ENCODE measurements around the gene XYLB.

The XYLB gene

DNA sequence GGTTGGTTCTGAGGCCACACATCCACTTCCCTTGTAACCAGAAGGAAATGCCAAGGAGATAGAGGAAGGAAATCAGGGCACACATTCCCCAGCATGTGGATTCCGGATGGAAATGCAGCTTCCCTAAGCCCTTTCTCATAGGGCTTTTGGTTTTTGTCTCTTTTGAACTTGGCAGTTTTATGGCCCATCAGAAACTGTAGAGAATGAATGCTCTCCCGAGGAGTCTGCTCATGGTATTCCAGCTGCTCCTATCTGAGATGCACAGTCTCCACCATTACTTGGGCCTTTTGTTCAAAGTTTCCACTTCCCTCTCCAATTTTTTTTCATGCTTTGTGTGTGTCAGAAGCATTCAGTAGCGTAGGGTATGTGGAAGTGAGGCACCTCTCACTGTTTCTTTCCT lies 21.2 kb downstream of the XYLB start:
- H3K36me3 ChIP-seq (ENCODE audit: control insufficient read depth, low read length): peaks cover 14% of the 10 kb centered on the region
- TF ChIP-seq, protein P1, sequence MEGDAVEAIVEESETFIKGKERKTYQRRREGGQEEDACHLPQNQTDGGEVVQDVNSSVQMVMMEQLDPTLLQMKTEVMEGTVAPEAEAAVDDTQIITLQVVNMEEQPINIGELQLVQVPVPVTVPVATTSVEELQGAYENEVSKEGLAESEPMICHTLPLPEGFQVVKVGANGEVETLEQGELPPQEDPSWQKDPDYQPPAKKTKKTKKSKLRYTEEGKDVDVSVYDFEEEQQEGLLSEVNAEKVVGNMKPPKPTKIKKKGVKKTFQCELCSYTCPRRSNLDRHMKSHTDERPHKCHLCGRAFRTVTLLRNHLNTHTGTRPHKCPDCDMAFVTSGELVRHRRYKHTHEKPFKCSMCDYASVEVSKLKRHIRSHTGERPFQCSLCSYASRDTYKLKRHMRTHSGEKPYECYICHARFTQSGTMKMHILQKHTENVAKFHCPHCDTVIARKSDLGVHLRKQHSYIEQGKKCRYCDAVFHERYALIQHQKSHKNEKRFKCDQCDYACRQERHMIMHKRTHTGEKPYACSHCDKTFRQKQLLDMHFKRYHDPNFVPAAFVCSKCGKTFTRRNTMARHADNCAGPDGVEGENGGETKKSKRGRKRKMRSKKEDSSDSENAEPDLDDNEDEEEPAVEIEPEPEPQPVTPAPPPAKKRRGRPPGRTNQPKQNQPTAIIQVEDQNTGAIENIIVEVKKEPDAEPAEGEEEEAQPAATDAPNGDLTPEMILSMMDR (IDR thresholded peaks at IDR 0.05; ENCODE audit: low read depth, low read length, poor library complexity, severe bottlenecking): no peak

DNA sequence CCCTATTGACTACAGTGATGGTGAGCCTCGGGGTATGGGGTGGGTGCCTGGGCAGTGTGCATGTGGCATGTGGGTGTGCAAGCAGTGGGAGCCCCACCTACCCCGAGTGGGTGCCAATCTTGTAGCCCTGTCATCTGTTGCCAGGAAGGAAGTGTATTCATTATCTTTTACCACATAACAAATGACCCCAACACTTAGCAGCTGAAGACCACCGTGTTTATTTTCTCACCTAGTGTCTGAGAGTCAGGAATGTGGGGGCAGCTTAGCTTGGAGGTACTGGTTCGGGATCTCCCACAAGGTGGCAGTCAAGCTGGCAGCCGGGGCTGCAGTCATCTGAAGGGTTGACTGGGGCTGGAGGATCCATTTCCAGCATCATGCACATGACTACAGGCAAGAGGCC lies 21.7 kb downstream of the XYLB start:
- TF ChIP-seq EZH2phosphoT487 (IDR thresholded peaks at IDR 0.05; ENCODE audit: borderline replicate concordance, low read length): no peak
- TF ChIP-seq, protein P1 (IDR thresholded peaks at IDR 0.05; ENCODE audit: low read depth, low read length, poor library complexity, severe bottlenecking): peak; percentile 17
- Histone ChIP-seq H3K27me3 (ENCODE audit: control insufficient read depth, low read length) (no peaks in the 10 kb centered on the region), H3K27ac (ENCODE audit: low read depth, low read length) (no peak overlapping the region), H3K79me2 (ENCODE audit: control insufficient read depth, low read length) (no peaks in the 10 kb centered on the region), H3K4me1 (ENCODE audit: control insufficient read depth, low read length) (no peaks in the 10 kb centered on the region), H3F3A (ENCODE audit: control insufficient read depth, insufficient read depth) (no peaks in the 10 kb centered on the region), H3K4me2 (ENCODE audit: low read length) (no peak overlapping the region), H3K36me3 (ENCODE audit: control insufficient read depth, low read length) (peaks cover 12% of the 10 kb centered on the region), H3K9me3 (ENCODE audit: control insufficient read depth, insufficient read depth, low read length) (no peaks in the 10 kb centered on the region), H3K4me3 (ENCODE audit: low read length) (no peak overlapping the region), H3K9me2 (replicated peaks; ENCODE audit: control insufficient read depth, low read length) (no peaks in the 10 kb centered on the region), H4K20me1 (ENCODE audit: control insufficient read depth, insufficient read depth, low read depth, low read length) (no peaks in the 10 kb centered on the region)

More for the DNA sequence above, 21.2 kb downstream of the XYLB start:
- Histone ChIP-seq H3K4me2 (ENCODE audit: low read length) (no peak overlapping the region), H3K4me3 (ENCODE audit: low read length) (no peak overlapping the region), H3K27ac (ENCODE audit: low read depth, low read length) (no peak overlapping the region), H3K9me3 (ENCODE audit: control insufficient read depth, insufficient read depth, low read length) (no peaks in the 10 kb centered on the region), H3K9me2 (replicated peaks; ENCODE audit: control insufficient read depth, low read length) (no peaks in the 10 kb centered on the region), H3K27me3 (ENCODE audit: control insufficient read depth, low read length) (no peaks in the 10 kb centered on the region), H3K79me2 (ENCODE audit: control insufficient read depth, low read length) (no peaks in the 10 kb centered on the region), H3F3A (ENCODE audit: control insufficient read depth, insufficient read depth) (no peaks in the 10 kb centered on the region), H3K4me1 (ENCODE audit: control insufficient read depth, low read length) (no peaks in the 10 kb centered on the region), H4K20me1 (ENCODE audit: control insufficient read depth, insufficient read depth, low read depth, low read length) (no peaks in the 10 kb centered on the region)

DNA sequence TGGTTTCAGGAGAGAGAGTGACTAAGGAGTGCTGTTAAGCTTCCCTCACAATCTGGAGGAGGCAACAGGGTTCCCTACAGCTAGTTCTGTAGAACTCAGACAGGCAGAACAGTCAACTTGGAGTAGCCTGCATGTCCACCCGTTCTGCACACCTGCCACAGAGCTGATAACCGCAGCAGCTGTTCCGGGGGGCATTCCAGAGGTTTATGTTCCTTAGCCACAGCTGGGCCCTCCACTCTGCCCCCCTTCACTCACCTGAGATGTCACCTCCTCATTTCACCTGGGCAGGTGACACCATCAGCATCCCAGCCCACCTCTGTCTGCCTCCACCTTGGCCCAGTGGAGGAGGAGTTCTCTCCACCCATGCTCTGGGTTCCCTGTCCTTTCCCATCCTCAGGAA lies 22.6 kb downstream of the XYLB start:
- Histone ChIP-seq H3K27me3 (ENCODE audit: control insufficient read depth, low read length) (no peaks in the 10 kb centered on the region), H3K27ac (ENCODE audit: low read depth, low read length) (no peak overlapping the region), H4K20me1 (ENCODE audit: control insufficient read depth, insufficient read depth, low read depth, low read length) (no peaks in the 10 kb centered on the region), H3K4me1 (ENCODE audit: control insufficient read depth, low read length) (no peaks in the 10 kb centered on the region), H3K9me2 (replicated peaks; ENCODE audit: control insufficient read depth, low read length) (no peaks in the 10 kb centered on the region), H3K9me3 (ENCODE audit: control insufficient read depth, insufficient read depth, low read length) (no peaks in the 10 kb centered on the region), H3K4me2 (ENCODE audit: low read length) (no peak overlapping the region), H3K79me2 (ENCODE audit: control insufficient read depth, low read length) (no peaks in the 10 kb centered on the region), H3K4me3 (ENCODE audit: low read length) (no peak overlapping the region), H3K36me3 (ENCODE audit: control insufficient read depth, low read length) (peaks cover 10% of the 10 kb centered on the region), H3F3A (ENCODE audit: control insufficient read depth, insufficient read depth) (no peaks in the 10 kb centered on the region)
- no peak for TF ChIP-seq EZH2phosphoT487 (IDR thresholded peaks at IDR 0.05; ENCODE audit: borderline replicate concordance, low read length)
- TF ChIP-seq, protein P1 (IDR thresholded peaks at IDR 0.05; ENCODE audit: low read depth, low read length, poor library complexity, severe bottlenecking): no peak

DNA sequence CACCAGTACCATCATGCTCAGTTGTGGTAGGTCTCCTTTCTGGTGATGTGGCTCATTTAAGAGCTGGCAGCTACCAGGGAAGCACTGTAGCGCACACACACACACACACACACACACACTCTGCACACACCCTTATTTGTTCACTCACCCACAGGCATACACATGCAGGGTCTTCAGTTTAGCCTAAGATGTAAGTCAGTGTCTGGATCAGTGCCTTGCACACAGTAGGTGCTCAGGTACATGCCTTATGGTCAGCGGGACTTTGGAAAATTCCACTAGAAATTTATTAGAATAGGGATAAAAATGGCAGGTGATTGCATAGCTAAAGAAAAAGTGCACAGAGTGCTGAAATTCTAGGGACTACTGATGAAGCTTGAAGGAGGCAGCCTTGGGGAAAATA lies 23.6 kb downstream of the XYLB start:
- Histone ChIP-seq H3K27me3 (ENCODE audit: control insufficient read depth, low read length) (no peaks in the 10 kb centered on the region), H3K4me1 (ENCODE audit: control insufficient read depth, low read length) (no peaks in the 10 kb centered on the region), H3F3A (ENCODE audit: control insufficient read depth, insufficient read depth) (no peaks in the 10 kb centered on the region), H3K36me3 (ENCODE audit: control insufficient read depth, low read length) (peaks cover 7% of the 10 kb centered on the region), H4K20me1 (ENCODE audit: control insufficient read depth, insufficient read depth, low read depth, low read length) (no peaks in the 10 kb centered on the region), H3K4me3 (ENCODE audit: low read length) (no peak overlapping the region), H3K79me2 (ENCODE audit: control insufficient read depth, low read length) (no peaks in the 10 kb centered on the region), H3K4me2 (ENCODE audit: low read length) (no peak overlapping the region), H3K9me2 (replicated peaks; ENCODE audit: control insufficient read depth, low read length) (no peaks in the 10 kb centered on the region), H3K27ac (ENCODE audit: low read depth, low read length) (no peak overlapping the region), H3K9me3 (ENCODE audit: control insufficient read depth, insufficient read depth, low read length) (no peaks in the 10 kb centered on the region)
- TF ChIP-seq, protein P1 (IDR thresholded peaks at IDR 0.05; ENCODE audit: low read depth, low read length, poor library complexity, severe bottlenecking): no peak
- no peak for TF ChIP-seq EZH2phosphoT487 (IDR thresholded peaks at IDR 0.05; ENCODE audit: borderline replicate concordance, low read length)

All from DOHH2 (cell line).